ENCODE data around the gene CRISP2.

The CRISP2 gene

GRCh38 chr6:49692534-49692933 is 20.8 kb downstream of the CRISP2 start:
- in situ Hi-C loops (cut with HindIII; ENCODE audit: low sequenced_read_pairs) = no loop called here
- DNase-seq (ENCODE audit: low read depth, low spot score) = no peak
- no peak overlapping the region for H3K4me3 ChIP-seq (ENCODE audit: low read depth, low read length)
- TF ChIP-seq CTCF (IDR thresholded peaks at IDR 0.05; ENCODE audit: low read depth, low read length) = no peak

- no peak overlapping the region for H3K4me3 ChIP-seq (ENCODE audit: low read depth, low read length)
- TF ChIP-seq CTCF (IDR thresholded peaks at IDR 0.05; ENCODE audit: low read depth, low read length) = no peak
- in situ Hi-C loops (cut with HindIII; ENCODE audit: low sequenced_read_pairs) = no loop called here
- no peak for DNase-seq (ENCODE audit: low read depth, low spot score)
Observed at GRCh38 chr6:49676671-49677281, 36.6 kb downstream of the CRISP2 start.

DNA sequence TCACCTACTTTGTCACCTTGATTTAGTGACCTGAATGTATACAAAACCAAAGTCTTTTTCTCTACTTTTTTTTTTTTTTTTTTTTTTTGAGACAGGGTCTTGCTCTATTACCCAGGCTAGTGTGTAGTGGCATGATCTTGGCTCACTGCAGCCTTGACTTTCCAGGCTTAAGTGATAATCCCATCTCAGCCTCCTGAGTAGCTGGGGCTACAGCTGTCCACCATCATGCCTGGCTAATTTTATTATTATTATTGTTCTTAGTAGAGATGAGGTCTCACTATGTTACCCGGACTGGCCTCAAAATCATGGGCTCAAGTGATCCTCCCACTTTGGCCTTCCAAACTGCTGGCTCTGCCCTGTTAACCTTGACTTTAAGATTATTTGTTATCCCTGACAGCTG is 37.5 kb downstream of the CRISP2 start:
- no peak overlapping the region for H3K4me3 ChIP-seq (ENCODE audit: low read depth, low read length)
- no peak for DNase-seq (ENCODE audit: low read depth, low spot score)
- TF ChIP-seq CTCF (IDR thresholded peaks at IDR 0.05; ENCODE audit: low read depth, low read length) = no peak
- in situ Hi-C loops (cut with HindIII; ENCODE audit: low sequenced_read_pairs) = no loop called here

DNA sequence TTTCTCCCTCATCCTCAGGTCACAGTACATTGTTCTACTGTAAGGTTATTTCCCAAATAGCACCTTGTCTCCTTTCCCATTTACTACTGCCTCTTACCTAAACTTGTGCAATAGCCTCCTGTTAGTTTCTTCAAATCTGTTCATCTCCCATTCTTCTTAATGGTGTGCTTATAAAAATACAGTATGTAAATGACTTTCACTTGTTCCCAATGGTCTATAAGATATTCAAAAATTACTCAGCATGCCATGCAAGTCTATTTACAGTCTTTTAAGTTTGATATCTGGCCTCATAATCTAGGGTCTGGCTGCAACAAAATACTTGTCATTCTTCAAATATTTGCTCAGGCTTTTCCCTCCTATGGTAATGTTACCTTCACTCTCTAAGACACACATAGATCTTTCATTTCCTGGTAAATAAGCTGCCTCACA is 45.2 kb downstream of the CRISP2 start:
- in situ Hi-C loops (cut with HindIII; ENCODE audit: low sequenced_read_pairs) = no loop called here
- no peak overlapping the region for H3K4me3 ChIP-seq (ENCODE audit: low read depth, low read length)
- TF ChIP-seq CTCF (IDR thresholded peaks at IDR 0.05; ENCODE audit: low read depth, low read length) = no peak
- DNase-seq (ENCODE audit: low read depth, low spot score) = no peak

- no peak overlapping the region for H3K4me3 ChIP-seq (ENCODE audit: low read depth, low read length)
- in situ Hi-C loops (cut with HindIII; ENCODE audit: low sequenced_read_pairs) = no loop called here
- DNase-seq (ENCODE audit: low read depth, low spot score) = no peak
- TF ChIP-seq CTCF (IDR thresholded peaks at IDR 0.05; ENCODE audit: low read depth, low read length) = no peak
Observed at GRCh38 chr6:49666930-49667757, 46.2 kb downstream of the CRISP2 start.

- in situ Hi-C loops (cut with HindIII; ENCODE audit: low sequenced_read_pairs) = no loop called here
- no peak for DNase-seq (ENCODE audit: low read depth, low spot score)
- no peak for TF ChIP-seq CTCF (IDR thresholded peaks at IDR 0.05; ENCODE audit: low read depth, low read length)
- H3K4me3 ChIP-seq (ENCODE audit: low read depth, low read length) = no peak overlapping the region
Observed at GRCh38 chr6:49666480-49666879, 46.9 kb downstream of the CRISP2 start.

Data from astrocyte of the spinal cord (primary cell).